MM.1S (cell line): ENCODE measurements around the gene TMEM187.

ENCODE experiments used
- DNase-seq: peaks from one replicate; pipeline ENCODE4 v3.0.0-alpha.2; 2015
- H2AFZ ChIP-seq: fragments of 300-600 bp; sonication (generic); 2 replicates; pipeline ENCODE4 v1.6.0; 2016; ENCODE audit warnings: antibody characterized with exemption, low read length
- H3F3A ChIP-seq: fragments of 300-600 bp; sonication (generic); 2 replicates; pipeline ENCODE4 v1.6.1; 2016; ENCODE audit warnings: mild to moderate bottlenecking, antibody characterized with exemption, low read length, moderate library complexity, mixed read lengths; ENCODE audit not compliant: insufficient read depth
- H3K27ac ChIP-seq: fragments of 300-600 bp; sonication (generic); 2 replicates; pipeline ENCODE4 v1.5.1; 2016; ENCODE audit warnings: mild to moderate bottlenecking, low read length
- H3K27me3 ChIP-seq: fragments of 300-600 bp; sonication (generic); replicated peaks from 2 replicates; pipeline ENCODE4 v1.6.0; 2016; ENCODE audit warnings: low read length; ENCODE audit not compliant: insufficient read depth
- H3K36me3 ChIP-seq: fragments of 300-600 bp; sonication (generic); replicated peaks from 2 replicates; pipeline ENCODE4 v1.6.1; 2016; ENCODE audit warnings: mild to moderate bottlenecking, low read length, mixed read lengths; ENCODE audit not compliant: insufficient read depth
- H3K4me1 ChIP-seq: fragments of 300-600 bp; sonication (generic); 2 replicates; pipeline ENCODE4 v1.6.1; 2016; ENCODE audit warnings: low read length, mixed read lengths
- H3K4me2 ChIP-seq: fragments of 300-600 bp; sonication (generic); 2 replicates; pipeline ENCODE4 v1.6.0; 2016; ENCODE audit warnings: low read depth, low read length
- H3K4me3 ChIP-seq: fragments of 300-600 bp; sonication (generic); 2 replicates; pipeline ENCODE4 v1.5.1; 2016; ENCODE audit warnings: low read length, mixed read lengths
- H3K79me2 ChIP-seq: fragments of 300-600 bp; sonication (generic); 2 replicates; pipeline ENCODE4 v1.6.1; 2016; ENCODE audit warnings: mixed run types, low read length, mixed read lengths
- H3K9ac ChIP-seq: fragments of 300-600 bp; sonication (generic); 2 replicates; pipeline ENCODE4 v1.6.1; 2016; ENCODE audit warnings: low read length, mixed read lengths
- H3K9me2 ChIP-seq: fragments of 300-600 bp; sonication (generic); replicated peaks from 2 replicates; pipeline ENCODE4 v1.6.1; 2016; ENCODE audit warnings: mild to moderate bottlenecking, low read length, mixed read lengths; ENCODE audit not compliant: insufficient read depth
- H3K9me3 ChIP-seq: fragments of 300-600 bp; sonication (generic); replicated peaks from 2 replicates; pipeline ENCODE4 v1.6.1; 2016; ENCODE audit warnings: mild to moderate bottlenecking, low read length, mixed read lengths; ENCODE audit not compliant: insufficient read depth
- H4K20me1 ChIP-seq: fragments of 300-600 bp; sonication (generic); 2 replicates; pipeline ENCODE4 v1.6.1; 2016; ENCODE audit warnings: mild to moderate bottlenecking, low read length, moderate library complexity, mixed read lengths; ENCODE audit not compliant: insufficient read depth
- CTCF ChIP-seq: fragments of 300-600 bp; sonication (generic); IDR thresholded peaks from 2 replicates; pipeline ENCODE4 v1.5.1; 2016; ENCODE audit warnings: antibody characterized with exemption, low read length, mixed read lengths
- EZH2 ChIP-seq: fragments of 300-600 bp; sonication (generic); optimal IDR thresholded peaks from 2 replicates; pipeline ENCODE3; 2017; ENCODE audit warnings: low read depth, mild to moderate bottlenecking, antibody characterized with exemption, low read length, mixed read lengths
- EZH2phosphoT487 ChIP-seq: fragments of 300-600 bp; sonication (generic); IDR thresholded peaks from 2 replicates; pipeline ENCODE4 v1.6.1; 2018; ENCODE audit warnings: antibody characterized with exemption, low read length

TMEM187 gene

GRCh38 chrX:154013001-154013421 lies 40.5 kb downstream of the TMEM187 start:
- Histone ChIP-seq H2AFZ (no peak overlapping the region), H3K4me2 (no peak overlapping the region), H3K79me2 (peaks cover 58% of the 10 kb centered on the region), H4K20me1 (no peaks in the 10 kb centered on the region), H3K4me1 (peaks cover 37% of the 10 kb centered on the region), H3K36me3 (no peaks in the 10 kb centered on the region), H3F3A (peaks cover 24% of the 10 kb centered on the region), H3K27ac (no peak overlapping the region), H3K9me2 (no peaks in the 10 kb centered on the region), H3K9ac (no peak overlapping the region), H3K9me3 (no peaks in the 10 kb centered on the region), H3K27me3 (no peaks in the 10 kb centered on the region), H3K4me3 (no peak overlapping the region)
- no peak for DNase-seq
- TF ChIP-seq EZH2phosphoT487: no peak
- no peak for TF ChIP-seq EZH2
- TF ChIP-seq CTCF: no peak

- H2AFZ ChIP-seq: no peak overlapping the region
- no peaks in the 10 kb centered on the region for H3K9me3 ChIP-seq
- H3F3A ChIP-seq: peaks cover 20% of the 10 kb centered on the region
- no peak overlapping the region for H3K4me3 ChIP-seq
- peak; percentile 82 for TF ChIP-seq CTCF
- TF ChIP-seq EZH2phosphoT487: no peak
- DNase-seq: no peak
- peaks cover 32% of the 10 kb centered on the region for H3K4me1 ChIP-seq
- no peak overlapping the region for H3K27ac ChIP-seq
- no peaks in the 10 kb centered on the region for H3K36me3 ChIP-seq
- H3K9ac ChIP-seq: no peak overlapping the region
- no peaks in the 10 kb centered on the region for H4K20me1 ChIP-seq
- no peaks in the 10 kb centered on the region for H3K27me3 ChIP-seq
- peaks cover 66% of the 10 kb centered on the region for H3K79me2 ChIP-seq
- no peaks in the 10 kb centered on the region for H3K9me2 ChIP-seq
- H3K4me2 ChIP-seq: no peak overlapping the region
Observed at GRCh38 chrX:154013614-154014360, 41.2 kb downstream of the TMEM187 start.

GRCh38 chrX:154014429-154015380 lies 42.2 kb downstream of the TMEM187 start:
- no peaks in the 10 kb centered on the region for H3K9me2 ChIP-seq
- TF ChIP-seq EZH2phosphoT487 (no peak), CTCF (no peak), EZH2 (no peak)
- H3K27me3 ChIP-seq: no peaks in the 10 kb centered on the region
- peaks cover 31% of the 10 kb centered on the region for H3K4me1 ChIP-seq
- no peak overlapping the region for H2AFZ ChIP-seq
- H3K36me3 ChIP-seq: no peaks in the 10 kb centered on the region
- no peaks in the 10 kb centered on the region for H4K20me1 ChIP-seq
- H3K79me2 ChIP-seq: peaks cover 72% of the 10 kb centered on the region
- DNase-seq: no peak
- H3K4me2 ChIP-seq: no peak overlapping the region
- no peak overlapping the region for H3K4me3 ChIP-seq
- H3F3A ChIP-seq: peaks cover 18% of the 10 kb centered on the region
- H3K27ac ChIP-seq: no peak overlapping the region
- no peak overlapping the region for H3K9ac ChIP-seq
- no peaks in the 10 kb centered on the region for H3K9me3 ChIP-seq
